ENCODE measurements around the gene ADRA2C.

The ADRA2C gene

DNA sequence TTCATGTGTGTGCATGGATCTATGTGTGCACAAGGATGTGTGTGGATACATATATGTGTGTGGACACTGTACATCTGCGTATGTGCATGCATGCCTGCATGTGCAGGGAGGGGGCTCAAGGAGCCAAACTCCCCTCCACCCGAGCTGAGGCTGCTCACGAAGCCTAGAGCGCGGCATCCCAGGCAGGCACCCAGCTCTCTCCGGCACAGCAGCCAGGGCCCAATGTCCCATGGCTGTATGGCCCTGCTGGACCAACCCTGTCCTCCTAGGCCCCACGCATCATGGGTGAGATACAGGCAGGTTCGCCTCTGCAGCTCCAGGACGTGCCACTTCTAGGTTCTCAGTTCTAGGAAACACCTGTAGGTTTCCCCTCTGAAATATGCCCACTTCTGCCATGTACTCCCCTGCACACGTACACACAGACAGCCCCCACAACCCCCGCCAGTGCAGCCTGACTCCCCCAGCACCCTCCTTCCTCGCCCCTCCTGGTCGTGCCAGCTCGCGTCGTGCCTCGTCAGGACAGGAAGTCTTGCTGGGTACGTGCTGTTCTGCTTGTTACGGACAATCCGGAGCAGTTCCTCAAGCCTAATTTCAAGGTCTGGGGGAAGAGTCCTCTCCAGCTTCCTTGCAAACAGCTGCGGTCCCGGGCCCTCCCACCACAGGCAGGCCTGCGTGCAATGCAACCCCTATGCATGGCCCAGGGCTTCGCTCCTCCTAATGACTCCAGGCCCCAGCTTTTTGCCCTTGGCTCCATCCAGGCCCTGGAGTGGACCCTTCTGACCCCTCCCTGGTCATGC, 3.2 kb upstream of the ADRA2C start:
- DNase-seq, result no peak

DNA sequence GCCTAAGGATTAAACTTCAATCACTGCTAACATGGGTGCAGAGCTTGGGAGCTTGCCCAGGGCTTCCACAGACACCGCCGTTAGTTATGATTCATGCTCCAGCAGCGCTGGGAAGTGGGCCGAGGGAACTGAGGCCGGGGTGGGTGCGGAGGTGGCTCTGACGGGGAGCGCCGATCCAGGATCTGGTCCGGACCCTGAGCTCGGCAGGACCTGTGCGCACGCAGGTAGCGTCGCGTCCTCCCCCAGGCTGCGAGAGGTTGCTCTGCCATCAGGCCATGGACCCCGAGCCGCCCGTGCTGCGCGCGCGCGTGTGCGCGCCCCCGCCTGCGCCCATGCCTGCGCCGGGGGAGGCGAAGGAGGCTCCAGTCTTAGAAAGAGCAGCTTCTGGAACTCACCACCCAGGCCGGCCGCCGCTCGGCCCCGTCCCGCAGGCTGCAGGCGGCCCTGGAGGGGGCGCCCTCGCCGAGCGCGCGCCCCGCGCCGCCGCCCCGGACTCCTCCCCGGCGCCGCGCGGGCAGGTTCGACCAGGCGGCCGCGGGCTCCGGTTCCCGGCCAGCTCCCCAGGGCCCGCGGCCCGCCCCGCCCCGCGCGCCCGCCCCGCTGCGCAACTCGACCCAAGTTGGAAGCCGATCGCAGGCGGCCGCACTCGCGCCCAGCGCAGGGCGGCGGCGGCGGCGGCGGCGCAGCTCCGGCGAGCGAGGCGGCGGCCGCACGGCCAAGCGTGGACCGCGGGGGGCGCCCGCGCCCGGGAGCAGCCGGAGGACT, 732 bp upstream of the ADRA2C start:
- no peak for DNase-seq

DNA sequence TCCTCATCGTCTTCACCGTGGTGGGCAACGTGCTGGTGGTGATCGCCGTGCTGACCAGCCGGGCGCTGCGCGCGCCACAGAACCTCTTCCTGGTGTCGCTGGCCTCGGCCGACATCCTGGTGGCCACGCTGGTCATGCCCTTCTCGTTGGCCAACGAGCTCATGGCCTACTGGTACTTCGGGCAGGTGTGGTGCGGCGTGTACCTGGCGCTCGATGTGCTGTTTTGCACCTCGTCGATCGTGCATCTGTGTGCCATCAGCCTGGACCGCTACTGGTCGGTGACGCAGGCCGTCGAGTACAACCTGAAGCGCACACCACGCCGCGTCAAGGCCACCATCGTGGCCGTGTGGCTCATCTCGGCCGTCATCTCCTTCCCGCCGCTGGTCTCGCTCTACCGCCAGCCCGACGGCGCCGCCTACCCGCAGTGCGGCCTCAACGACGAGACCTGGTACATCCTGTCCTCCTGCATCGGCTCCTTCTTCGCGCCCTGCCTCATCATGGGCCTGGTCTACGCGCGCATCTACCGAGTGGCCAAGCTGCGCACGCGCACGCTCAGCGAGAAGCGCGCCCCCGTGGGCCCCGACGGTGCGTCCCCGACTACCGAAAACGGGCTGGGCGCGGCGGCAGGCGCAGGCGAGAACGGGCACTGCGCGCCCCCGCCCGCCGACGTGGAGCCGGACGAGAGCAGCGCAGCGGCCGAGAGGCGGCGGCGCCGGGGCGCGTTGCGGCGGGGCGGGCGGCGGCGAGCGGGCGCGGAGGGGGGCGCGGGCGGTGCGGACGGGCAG, 792 bp downstream of the ADRA2C start:
- no peak for DNase-seq

DNA sequence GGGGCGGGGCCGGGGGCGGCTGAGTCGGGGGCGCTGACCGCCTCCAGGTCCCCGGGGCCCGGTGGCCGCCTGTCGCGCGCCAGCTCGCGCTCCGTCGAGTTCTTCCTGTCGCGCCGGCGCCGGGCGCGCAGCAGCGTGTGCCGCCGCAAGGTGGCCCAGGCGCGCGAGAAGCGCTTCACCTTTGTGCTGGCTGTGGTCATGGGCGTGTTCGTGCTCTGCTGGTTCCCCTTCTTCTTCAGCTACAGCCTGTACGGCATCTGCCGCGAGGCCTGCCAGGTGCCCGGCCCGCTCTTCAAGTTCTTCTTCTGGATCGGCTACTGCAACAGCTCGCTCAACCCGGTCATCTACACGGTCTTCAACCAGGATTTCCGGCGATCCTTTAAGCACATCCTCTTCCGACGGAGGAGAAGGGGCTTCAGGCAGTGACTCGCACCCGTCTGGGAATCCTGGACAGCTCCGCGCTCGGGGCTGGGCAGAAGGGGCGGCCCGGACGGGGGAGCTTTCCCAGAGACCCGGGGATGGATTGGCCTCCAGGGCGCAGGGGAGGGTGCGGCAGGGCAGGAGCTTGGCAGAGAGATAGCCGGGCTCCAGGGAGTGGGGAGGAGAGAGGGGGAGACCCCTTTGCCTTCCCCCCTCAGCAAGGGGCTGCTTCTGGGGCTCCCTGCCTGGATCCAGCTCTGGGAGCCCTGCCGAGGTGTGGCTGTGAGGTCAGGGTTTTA, 1.5 kb downstream of the ADRA2C start:
- no peak for DNase-seq

DNA sequence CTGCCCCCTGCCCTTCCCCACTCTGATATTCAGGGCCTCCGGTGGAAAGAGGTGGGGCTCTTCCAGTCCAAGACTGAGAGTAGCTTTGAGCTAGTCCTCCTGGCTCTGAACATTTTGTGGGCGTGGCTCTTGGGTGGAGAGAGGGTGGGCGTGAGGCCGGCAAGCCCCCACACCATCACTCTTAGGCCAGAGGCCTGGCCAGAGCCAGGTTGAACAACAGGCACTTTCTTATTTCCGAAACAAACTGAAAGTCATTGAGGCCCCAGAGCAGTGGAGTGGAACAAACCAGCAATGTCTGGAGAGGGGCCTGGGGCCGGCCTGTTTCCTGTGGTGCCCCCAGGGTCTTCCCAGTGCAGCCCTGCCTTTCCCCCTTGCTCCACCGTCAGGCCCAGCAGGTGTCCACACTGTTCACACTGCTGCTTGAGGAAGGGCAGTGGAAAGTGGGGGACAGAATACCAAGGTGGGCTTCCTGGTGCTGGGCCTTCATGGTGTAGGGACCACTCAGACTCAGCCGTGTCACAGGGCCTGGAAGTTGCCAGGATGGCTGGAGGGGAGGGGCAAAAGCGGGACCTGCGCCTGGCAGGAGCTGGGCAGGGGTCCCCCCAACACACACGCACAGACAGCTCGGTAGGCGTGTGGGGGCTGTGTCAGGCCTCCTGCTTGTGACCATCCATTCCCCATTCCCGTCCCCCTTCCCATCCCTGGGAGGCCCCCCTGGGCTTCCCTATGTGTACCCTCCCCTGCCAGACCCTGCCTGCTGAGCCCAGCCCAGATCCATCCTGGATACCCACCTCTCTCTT, 2.9 kb downstream of the ADRA2C start:
- no peak for DNase-seq

DNA sequence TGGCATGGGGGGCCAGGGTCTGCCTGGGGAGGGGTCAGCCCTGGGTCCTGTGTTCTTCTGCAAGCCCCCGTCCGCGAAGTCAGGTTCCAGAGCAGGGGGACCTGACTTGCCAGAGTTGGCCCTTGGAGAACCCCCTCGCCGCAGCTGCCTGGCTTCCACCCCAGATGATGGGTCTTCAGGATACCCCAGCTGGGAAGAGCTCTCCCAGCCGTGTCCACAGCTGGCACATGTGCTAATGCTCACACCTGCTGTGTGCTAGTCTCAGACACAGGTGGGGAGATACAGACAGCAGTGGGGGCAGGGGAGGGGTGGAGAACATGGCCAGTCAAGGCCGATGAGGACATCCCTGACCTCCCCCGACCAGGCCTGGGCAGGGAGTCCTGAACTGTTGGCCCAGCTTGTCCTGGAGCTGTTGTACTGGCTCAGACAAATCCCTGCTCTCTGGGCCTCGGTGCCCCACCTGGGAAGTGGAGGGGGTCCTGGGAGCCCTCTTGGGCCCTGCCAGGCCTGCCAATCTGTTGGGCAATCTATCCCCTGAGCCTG, 3.5 kb downstream of the ADRA2C start:
- no peak for DNase-seq

DNA sequence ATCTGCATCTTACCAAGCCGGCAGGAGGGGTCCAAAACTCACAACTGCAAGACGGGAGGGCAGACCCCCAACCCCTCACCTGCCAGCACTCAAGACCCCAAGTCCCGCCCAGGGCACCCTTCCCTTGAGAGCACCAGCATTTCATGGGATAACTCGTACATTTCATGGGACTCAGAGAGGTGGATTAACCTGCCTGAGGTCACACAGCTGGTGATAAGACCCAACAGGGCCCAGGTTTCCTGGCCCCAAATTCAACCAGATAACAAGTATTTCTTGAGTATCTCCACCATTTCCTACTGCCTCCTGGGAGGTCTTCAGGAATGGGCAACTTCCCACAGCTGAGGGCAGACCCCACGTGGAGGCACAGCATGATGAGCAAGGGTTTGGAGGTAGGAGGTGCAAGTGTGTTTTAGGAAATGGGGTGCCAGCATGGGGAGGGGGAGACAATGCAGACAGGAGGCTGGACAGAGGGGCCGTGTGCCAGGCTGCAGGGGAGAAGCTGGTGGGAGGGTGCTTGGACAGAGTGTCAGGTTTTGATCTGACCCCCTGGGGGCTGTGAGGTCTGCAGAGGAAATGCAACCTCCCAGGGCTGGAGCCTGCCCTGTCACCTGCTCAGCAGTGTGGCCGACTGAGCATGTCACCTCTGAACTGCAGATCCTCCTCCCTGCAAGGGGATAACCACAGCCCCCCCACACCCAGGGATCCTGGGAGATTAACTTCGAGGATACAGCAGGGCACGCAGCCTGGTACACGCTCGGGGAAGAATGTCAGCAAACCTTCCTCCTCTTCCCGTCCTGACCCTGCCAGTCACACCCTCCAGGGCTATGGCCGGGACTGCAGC, 4.4 kb downstream of the ADRA2C start:
- DNase-seq, result no peak

DNA sequence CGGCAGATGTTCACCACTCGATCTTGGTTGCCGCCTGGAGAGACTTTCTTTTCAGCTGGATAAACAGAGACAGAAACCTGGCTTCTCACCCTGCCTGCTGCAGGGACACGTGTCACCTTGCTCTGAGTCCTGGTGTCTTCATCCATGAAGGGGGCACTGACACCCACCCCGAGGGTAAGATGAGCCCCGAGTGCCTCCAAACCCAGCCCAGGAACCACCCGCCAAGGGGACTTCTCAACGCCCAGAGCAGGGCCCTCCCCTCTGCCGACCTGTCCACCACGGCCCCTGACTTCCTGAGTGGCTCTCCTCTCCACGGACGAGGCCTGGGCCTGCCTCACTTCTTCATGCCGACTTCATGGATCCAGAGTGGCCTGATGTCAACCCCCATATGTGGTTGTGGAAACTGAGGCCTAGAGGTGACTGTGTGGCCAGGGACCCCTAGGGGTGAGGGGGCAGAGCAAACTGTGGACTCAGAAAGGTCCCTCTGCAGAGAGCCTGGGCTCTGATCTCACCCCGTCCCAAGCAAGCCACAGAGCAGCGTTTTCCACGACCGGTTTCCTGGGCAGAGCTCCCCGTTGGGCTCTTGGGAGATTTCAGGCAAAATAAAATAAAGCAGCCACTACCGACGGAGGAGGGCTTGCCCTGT, 5.1 kb downstream of the ADRA2C start:
- no peak for DNase-seq

DNA sequence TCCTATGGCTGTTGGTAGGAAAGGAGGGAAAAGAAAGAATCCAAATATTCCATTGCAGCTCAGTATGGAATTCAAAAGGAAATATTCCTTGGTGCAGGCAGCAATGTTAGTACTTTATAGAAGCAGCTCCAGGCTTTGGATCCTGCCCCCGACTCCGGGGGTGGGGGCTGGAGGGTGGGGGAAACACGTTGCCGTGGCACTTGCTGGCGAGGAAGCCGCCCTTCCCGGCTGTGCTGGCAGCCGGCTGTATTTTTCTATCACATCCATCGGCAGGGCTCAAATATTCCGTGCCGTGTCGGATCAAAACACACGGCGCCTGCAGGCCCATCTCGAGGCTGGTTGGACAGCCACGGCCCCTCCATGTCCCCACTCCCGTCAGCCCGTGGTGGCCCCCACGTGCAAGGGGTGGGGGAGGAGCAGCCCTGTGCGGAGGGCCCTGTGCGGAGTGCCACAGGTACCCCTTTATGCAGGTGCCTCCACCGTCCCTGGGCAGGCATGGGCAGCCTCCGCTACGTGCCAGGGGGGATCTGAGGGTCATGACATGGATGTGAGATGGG, 5.8 kb downstream of the ADRA2C start:
- no peak for DNase-seq

DNA sequence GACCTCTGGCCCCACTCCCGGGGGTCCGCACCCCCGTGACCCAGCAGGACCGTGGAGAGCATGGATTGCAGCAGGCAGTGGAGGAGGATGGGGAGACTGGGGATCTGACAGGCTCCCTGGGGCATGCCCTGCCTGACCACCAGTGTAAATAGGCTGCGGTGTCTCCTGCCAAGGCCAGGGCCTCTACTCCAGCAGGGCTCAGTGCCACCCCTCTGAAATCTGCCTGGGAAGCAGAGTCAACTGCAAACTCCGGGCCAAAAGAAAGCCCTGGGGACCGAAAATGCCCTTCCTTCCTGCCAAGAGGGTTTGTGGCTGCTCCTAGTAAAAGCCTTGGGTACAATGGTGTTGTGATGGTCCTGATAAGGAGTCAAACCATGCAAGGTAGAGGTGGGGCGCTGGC, 6.4 kb downstream of the ADRA2C start:
- no peak for DNase-seq

DNA sequence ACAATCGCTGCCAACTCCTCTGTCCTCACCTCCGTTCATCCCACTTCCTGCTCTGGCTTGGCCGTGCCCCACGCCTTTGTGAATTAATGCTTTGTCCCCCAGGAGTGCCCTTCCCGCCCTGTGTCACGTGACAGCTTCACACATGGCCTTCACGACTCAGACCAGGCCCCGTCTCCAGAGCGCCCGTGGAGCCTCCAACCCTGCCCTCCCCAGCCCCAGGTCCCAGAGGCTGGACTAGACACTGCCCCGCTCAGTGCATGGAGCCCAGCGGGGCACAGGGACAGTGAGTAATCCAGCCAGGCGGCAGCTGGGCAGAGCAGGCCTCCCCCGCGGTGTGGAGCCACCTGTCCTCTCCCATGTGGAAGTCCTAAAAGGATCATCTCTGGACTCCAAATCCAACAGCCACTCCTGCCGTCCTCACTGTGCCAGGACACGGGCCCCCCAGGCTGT, 7.4 kb downstream of the ADRA2C start:
- no peak for DNase-seq

DNA sequence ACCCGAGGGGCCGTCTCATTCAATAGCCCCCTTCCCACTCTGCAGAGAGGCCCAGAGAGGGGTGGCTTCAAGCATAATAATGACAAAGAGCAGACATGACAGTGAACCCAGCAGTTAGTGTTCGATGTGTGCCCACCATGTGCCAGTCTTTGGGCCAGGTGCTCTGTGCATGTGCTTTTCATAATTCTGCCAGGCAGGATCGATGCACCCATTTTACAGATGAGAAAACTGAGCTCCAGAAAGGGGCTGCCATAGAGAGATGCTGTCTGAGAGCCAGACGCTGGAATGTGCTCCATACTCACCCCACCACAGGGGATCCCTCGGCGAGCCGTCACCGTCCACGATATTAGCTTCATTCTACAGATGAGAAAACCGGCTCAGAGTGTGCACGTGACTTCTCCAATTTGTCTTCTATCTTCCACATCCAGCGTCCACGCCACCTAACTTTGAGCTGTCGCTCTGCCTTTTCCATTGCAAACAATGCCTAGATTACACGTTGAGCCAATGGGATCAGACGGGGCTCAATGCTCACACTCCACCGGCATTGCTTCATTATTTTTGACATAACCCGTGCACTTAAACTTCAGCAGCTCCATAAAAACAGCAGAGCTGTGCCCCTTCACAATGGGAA, 8.2 kb downstream of the ADRA2C start:
- DNase-seq, result no peak

DNA sequence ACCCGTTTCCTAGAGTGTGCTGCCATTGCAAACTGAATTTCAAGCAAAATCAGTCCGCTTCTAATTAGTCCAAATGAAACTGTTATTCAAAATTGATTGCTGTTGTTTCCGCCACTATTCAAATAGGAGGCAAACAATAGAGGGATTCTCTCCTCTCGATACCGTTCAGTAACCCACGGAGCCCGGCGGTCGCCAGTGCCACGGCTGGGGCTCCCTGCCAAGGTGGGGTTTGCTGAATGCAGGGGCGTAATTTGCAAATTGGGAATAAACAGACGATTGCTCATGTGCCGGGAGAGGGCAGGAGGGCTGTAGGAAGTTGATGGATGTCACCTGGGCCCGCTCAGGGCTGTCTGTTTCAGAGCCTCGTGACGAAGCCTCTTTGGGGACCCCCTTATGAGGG, 8.8 kb downstream of the ADRA2C start:
- no peak for DNase-seq

DNA sequence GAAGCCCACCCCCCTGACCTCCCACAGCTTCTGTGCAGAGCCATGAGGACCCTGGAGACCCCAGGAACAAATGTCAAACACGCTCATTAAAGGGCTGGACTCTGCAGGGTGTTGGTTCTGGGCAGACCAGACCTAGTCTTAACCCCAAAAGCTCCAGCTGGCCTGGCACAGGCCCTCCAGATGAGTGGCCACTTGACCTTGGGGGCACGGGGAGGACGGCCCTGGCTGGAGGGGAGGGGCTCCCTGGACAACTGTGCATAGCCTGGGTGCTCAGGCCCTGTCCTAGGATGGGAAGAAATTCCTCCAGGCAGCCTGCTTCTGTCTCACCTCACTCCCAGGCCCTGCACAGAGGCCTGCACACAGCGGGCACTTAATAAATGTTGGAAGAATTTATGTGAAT, 9.4 kb downstream of the ADRA2C start:
- DNase-seq, result no peak

DNA sequence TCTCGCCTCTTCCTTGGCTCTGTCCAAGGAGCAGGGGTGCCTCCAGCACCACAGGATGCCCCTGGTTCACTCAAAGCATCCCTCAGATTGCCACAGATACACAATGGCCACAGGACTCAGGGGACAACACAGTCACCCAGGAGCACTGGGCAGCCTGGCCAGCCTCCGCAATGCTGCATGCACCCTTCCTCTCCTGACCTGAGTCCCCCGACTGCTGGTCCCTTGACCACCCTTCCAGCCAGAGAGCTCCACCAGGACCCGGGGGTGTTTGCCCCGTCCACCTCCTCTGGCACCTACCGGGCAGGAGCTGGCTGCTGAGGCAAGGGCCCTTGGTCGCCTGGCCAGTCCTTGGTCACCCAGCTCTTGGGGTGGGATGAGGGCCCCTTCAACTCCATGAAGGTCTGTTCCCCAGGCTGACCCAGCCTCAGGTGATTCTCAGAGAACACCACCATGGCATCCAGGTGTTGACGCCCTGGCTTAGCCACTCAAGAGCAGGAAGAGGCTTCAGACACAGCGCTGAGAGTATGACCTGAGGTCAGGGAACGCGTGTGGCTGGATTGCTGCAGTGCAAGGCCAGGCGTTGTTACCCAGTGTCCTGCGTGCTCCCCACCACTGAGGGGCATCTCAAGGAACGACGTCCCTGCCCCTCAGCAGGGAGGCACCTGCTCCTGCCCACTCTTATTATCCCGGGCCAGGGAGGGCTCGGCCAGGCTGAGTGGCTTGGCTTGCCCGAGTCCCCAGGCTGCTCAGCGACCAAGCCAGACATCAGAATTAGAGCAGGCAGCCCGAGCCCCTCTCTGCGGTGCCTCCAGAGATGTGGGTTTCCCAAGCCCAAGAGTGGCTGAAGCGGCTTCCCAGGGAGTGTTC, 10.2 kb downstream of the ADRA2C start:
- DNase-seq, result no peak

DNA sequence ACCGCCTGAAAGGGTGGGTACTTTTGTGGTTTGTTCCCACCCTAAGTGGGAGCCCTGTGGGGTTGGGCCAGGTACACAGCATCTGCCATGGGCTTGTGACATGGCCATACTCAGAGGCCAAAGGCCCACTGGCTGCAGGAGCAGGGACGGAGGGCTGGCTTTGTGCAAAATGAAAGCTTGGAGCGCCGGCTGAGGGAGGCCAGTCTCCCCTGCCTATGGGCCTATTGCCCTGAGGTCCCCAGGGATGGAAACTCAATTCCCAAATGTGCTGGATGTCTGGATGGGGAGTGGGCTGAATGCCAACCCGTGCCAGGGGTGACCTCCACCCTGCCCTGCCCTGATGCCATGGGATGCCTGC, 10.8 kb downstream of the ADRA2C start:
- DNase-seq, result no peak

DNA sequence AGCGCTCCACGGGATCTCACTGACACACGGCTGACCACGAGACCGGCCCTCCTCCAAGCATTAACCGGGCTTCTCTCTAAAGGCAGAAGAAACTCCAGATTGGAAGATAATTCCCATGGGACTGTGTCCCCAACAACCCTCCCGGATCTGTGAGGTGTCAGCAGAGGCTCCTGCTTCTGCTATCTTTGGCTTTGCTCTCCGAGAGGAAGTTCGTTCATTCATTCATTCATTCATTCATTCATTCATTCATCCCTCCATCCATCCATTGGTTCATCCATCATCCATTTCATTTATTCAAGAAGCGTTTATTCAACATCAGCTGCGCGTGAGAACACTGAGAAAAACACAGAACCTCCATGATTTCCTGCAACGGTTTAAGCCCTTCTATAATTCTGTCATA, 11.5 kb downstream of the ADRA2C start:
- DNase-seq, result no peak

DNA sequence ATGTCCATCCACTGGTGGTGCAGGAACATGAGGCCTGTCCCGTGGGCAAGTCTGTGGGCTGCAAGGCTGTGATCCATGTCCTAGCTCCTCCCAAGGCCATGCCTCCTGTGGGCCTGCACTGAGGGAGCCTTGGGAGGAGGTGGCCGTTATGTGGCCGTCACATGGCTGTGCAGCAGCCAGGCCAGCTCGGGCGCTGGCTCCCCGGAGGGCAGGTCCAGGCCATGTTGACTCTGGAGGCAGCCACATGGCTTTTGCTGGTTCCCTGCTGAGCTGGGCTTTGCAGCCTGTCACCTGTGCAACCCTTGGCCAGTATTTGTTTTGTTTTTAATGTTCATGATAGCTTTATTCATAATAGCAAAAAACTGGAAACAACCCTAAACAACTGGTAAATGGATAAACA, 13.3 kb downstream of the ADRA2C start:
- DNase-seq, result no peak
